Measurements from ENCODE around the gene L3MBTL4. TPM values are rescaled to one million over a fixed set of nuclear protein-coding genes. Genes with fewer than 3 reads are reported as not detected.
"Not testable (repeated sequence)": the region's sequence is repeated elsewhere in the genome, so short reads cannot be mapped to it uniquely, and the experiment has no call there.

L3MBTL4 gene
- total RNA-seq, 3 donors from 2014 or later: 0.40 to 0.49 (median 0.42) TPM

- no peak for DNase-seq
- no peaks in the 10 kb centered on the region for H3K27me3 Mint-ChIP-seq (ENCODE audit: low read depth)
- H3K4me1 Mint-ChIP-seq (ENCODE audit: low read depth): no peaks in the 10 kb centered on the region
- no peak for ATAC-seq
- no peaks in the 10 kb centered on the region for H3K36me3 Mint-ChIP-seq (ENCODE audit: insufficient read depth)
- no peak overlapping the region for H3K4me3 Mint-ChIP-seq
- H3K9me3 Mint-ChIP-seq: no peaks in the 10 kb centered on the region
Observed at GRCh38 chr18:6207116-6207515, 207.6 kb downstream of the L3MBTL4 start.

GRCh38 chr18:6205706-6206105, 209.0 kb downstream of the L3MBTL4 start:
- H3K4me1 Mint-ChIP-seq (ENCODE audit: low read depth): no peaks in the 10 kb centered on the region
- H3K36me3 Mint-ChIP-seq (ENCODE audit: insufficient read depth): no peaks in the 10 kb centered on the region
- ATAC-seq (no peak), DNase-seq (no peak)
- H3K9me3 Mint-ChIP-seq: no peaks in the 10 kb centered on the region
- H3K4me3 Mint-ChIP-seq: no peak overlapping the region
- H3K27me3 Mint-ChIP-seq (ENCODE audit: low read depth): no peaks in the 10 kb centered on the region

- ATAC-seq: no peak
- DNase-seq: no peak
- Mint-ChIP-seq H3K36me3 (ENCODE audit: insufficient read depth) (no peaks in the 10 kb centered on the region), H3K4me3 (no peak overlapping the region), H3K27me3 (ENCODE audit: low read depth) (no peaks in the 10 kb centered on the region), H3K9me3 (no peaks in the 10 kb centered on the region), H3K4me1 (ENCODE audit: low read depth) (no peaks in the 10 kb centered on the region)
Observed at GRCh38 chr18:6204476-6204875, 210.2 kb downstream of the L3MBTL4 start.

GRCh38 chr18:6203791-6204190, 210.9 kb downstream of the L3MBTL4 start:
- no peaks in the 10 kb centered on the region for H3K27me3 Mint-ChIP-seq (ENCODE audit: low read depth)
- no peak overlapping the region for H3K4me3 Mint-ChIP-seq
- H3K36me3 Mint-ChIP-seq (ENCODE audit: insufficient read depth): no peaks in the 10 kb centered on the region
- no peaks in the 10 kb centered on the region for H3K9me3 Mint-ChIP-seq
- ATAC-seq (no peak), DNase-seq (no peak)
- no peaks in the 10 kb centered on the region for H3K4me1 Mint-ChIP-seq (ENCODE audit: low read depth)

- no peak for ATAC-seq
- Mint-ChIP-seq H3K4me3 (no peak overlapping the region), H3K9me3 (peaks cover 6% of the 10 kb centered on the region), H3K4me1 (ENCODE audit: low read depth) (no peaks in the 10 kb centered on the region), H3K27me3 (ENCODE audit: low read depth) (no peaks in the 10 kb centered on the region), H3K36me3 (ENCODE audit: insufficient read depth) (peaks cover 1% of the 10 kb centered on the region)
- no peak for DNase-seq
Observed at GRCh38 chr18:6202861-6203260, 211.8 kb downstream of the L3MBTL4 start.

- H3K27me3 Mint-ChIP-seq (ENCODE audit: low read depth): no peaks in the 10 kb centered on the region
- ATAC-seq: no peak
- no peak overlapping the region for H3K4me3 Mint-ChIP-seq
- no peak for DNase-seq
- H3K4me1 Mint-ChIP-seq (ENCODE audit: low read depth): no peaks in the 10 kb centered on the region
- H3K9me3 Mint-ChIP-seq: peaks cover 8% of the 10 kb centered on the region
- peaks cover 2% of the 10 kb centered on the region for H3K36me3 Mint-ChIP-seq (ENCODE audit: insufficient read depth)
Observed at GRCh38 chr18:6200204-6200774, 214.4 kb downstream of the L3MBTL4 start.

- ATAC-seq (no peak), DNase-seq (no peak)
- Mint-ChIP-seq H3K4me3 (no peak overlapping the region), H3K4me1 (ENCODE audit: low read depth) (no peaks in the 10 kb centered on the region), H3K27me3 (ENCODE audit: low read depth) (no peaks in the 10 kb centered on the region), H3K9me3 (peaks cover 8% of the 10 kb centered on the region), H3K36me3 (ENCODE audit: insufficient read depth) (peaks cover 2% of the 10 kb centered on the region)
Observed at GRCh38 chr18:6199777-6200176, 214.9 kb downstream of the L3MBTL4 start.

GRCh38 chr18:6198585-6198984, 216.1 kb downstream of the L3MBTL4 start:
- no peaks in the 10 kb centered on the region for H3K4me1 Mint-ChIP-seq (ENCODE audit: low read depth)
- no peak for DNase-seq
- peaks cover 2% of the 10 kb centered on the region for H3K36me3 Mint-ChIP-seq (ENCODE audit: insufficient read depth)
- H3K9me3 Mint-ChIP-seq: peaks cover 8% of the 10 kb centered on the region
- no peaks in the 10 kb centered on the region for H3K27me3 Mint-ChIP-seq (ENCODE audit: low read depth)
- no peak for ATAC-seq
- H3K4me3 Mint-ChIP-seq: no peak overlapping the region

GRCh38 chr18:6194640-6195039, 220.1 kb downstream of the L3MBTL4 start:
- no peaks in the 10 kb centered on the region for H3K27me3 Mint-ChIP-seq (ENCODE audit: low read depth)
- H3K36me3 Mint-ChIP-seq (ENCODE audit: insufficient read depth): peaks cover 2% of the 10 kb centered on the region
- H3K4me3 Mint-ChIP-seq: no peak overlapping the region
- H3K4me1 Mint-ChIP-seq (ENCODE audit: low read depth): no peaks in the 10 kb centered on the region
- DNase-seq (no peak), ATAC-seq (no peak)
- peaks cover 8% of the 10 kb centered on the region for H3K9me3 Mint-ChIP-seq

- H3K9me3 Mint-ChIP-seq: peaks cover 11% of the 10 kb centered on the region
- H3K4me1 Mint-ChIP-seq (ENCODE audit: low read depth); H3K4me3 Mint-ChIP-seq; H3K27me3 Mint-ChIP-seq (ENCODE audit: low read depth); DNase-seq; H3K36me3 Mint-ChIP-seq (ENCODE audit: insufficient read depth); ATAC-seq: not testable (repeated sequence)
Observed at GRCh38 chr18:6185782-6186181, 228.9 kb downstream of the L3MBTL4 start.

GRCh38 chr18:6174983-6175745, 239.5 kb downstream of the L3MBTL4 start:
- H3K36me3 Mint-ChIP-seq (ENCODE audit: insufficient read depth): no peaks in the 10 kb centered on the region
- H3K27me3 Mint-ChIP-seq (ENCODE audit: low read depth): no peaks in the 10 kb centered on the region
- ATAC-seq: no peak
- no peak overlapping the region for H3K4me3 Mint-ChIP-seq
- no peaks in the 10 kb centered on the region for H3K4me1 Mint-ChIP-seq (ENCODE audit: low read depth)
- peaks cover 6% of the 10 kb centered on the region for H3K9me3 Mint-ChIP-seq
- no peak for DNase-seq

GRCh38 chr18:6170604-6171003, 244.1 kb downstream of the L3MBTL4 start:
- Mint-ChIP-seq H3K9me3 (peaks cover 13% of the 10 kb centered on the region), H3K4me3 (no peak overlapping the region), H3K4me1 (ENCODE audit: low read depth) (no peaks in the 10 kb centered on the region), H3K36me3 (ENCODE audit: insufficient read depth) (no peaks in the 10 kb centered on the region), H3K27me3 (ENCODE audit: low read depth) (no peaks in the 10 kb centered on the region)
- ATAC-seq: no peak
- DNase-seq: no peak

- peaks cover 18% of the 10 kb centered on the region for H3K9me3 Mint-ChIP-seq
- H3K4me1 Mint-ChIP-seq (ENCODE audit: low read depth): no peaks in the 10 kb centered on the region
- ATAC-seq (no peak), DNase-seq (no peak)
- no peaks in the 10 kb centered on the region for H3K27me3 Mint-ChIP-seq (ENCODE audit: low read depth)
- peaks cover 3% of the 10 kb centered on the region for H3K36me3 Mint-ChIP-seq (ENCODE audit: insufficient read depth)
- H3K4me3 Mint-ChIP-seq: no peak overlapping the region
Observed at GRCh38 chr18:6161549-6161948, 253.2 kb downstream of the L3MBTL4 start.

GRCh38 chr18:6159426-6159825, 255.3 kb downstream of the L3MBTL4 start:
- no peaks in the 10 kb centered on the region for H3K27me3 Mint-ChIP-seq (ENCODE audit: low read depth)
- DNase-seq (no peak), ATAC-seq (no peak)
- no peaks in the 10 kb centered on the region for H3K4me1 Mint-ChIP-seq (ENCODE audit: low read depth)
- H3K36me3 Mint-ChIP-seq (ENCODE audit: insufficient read depth): peaks cover 3% of the 10 kb centered on the region
- peaks cover 10% of the 10 kb centered on the region for H3K9me3 Mint-ChIP-seq
- H3K4me3 Mint-ChIP-seq: no peak overlapping the region

- no peak overlapping the region for H3K4me3 Mint-ChIP-seq
- peaks cover 10% of the 10 kb centered on the region for H3K9me3 Mint-ChIP-seq
- no peak for ATAC-seq
- no peaks in the 10 kb centered on the region for H3K27me3 Mint-ChIP-seq (ENCODE audit: low read depth)
- peaks cover 3% of the 10 kb centered on the region for H3K36me3 Mint-ChIP-seq (ENCODE audit: insufficient read depth)
- no peaks in the 10 kb centered on the region for H3K4me1 Mint-ChIP-seq (ENCODE audit: low read depth)
- DNase-seq: no peak
Observed at GRCh38 chr18:6158958-6159357, 255.8 kb downstream of the L3MBTL4 start.
